NCI-H1105 treated with DMSO at 0.1 percent for 48 hours (cell line): ENCODE measurements around the gene REV1.
"Not testable (repeated sequence)": the region's sequence is repeated elsewhere in the genome, so short reads cannot be mapped to it uniquely, and the experiment has no call there.

Experiments used
- DNase-seq: peaks from one replicate; lab custom pipeline; 2025; lab: John Stamatoyannopoulos, UW

Gene REV1

GRCh38 chr2:99403084-99403483 lies 86.7 kb downstream of the REV1 start:
- no peak for DNase-seq

- no peak for DNase-seq
Observed at GRCh38 chr2:99401841-99402240, 88.0 kb downstream of the REV1 start.

DNA sequence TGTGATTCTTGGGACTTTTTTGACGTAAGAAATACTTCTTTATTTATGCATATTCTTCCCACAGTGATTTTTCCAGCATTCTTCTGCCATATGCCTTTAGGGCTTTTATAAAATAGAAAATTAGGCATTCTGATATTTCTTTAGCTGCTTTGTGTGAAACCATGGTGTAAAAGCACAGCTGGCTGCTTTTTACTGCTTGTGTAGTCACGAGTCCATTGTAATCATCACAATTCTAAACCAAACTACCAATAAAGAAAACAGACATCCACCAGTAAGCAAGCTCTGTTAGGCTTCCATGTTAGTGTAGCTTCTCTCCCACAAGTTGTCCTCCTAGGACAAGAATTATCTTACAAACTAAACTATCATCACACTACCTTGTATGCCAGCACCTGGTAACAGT lies 90.0 kb downstream of the REV1 start:
- no peak for DNase-seq

DNA sequence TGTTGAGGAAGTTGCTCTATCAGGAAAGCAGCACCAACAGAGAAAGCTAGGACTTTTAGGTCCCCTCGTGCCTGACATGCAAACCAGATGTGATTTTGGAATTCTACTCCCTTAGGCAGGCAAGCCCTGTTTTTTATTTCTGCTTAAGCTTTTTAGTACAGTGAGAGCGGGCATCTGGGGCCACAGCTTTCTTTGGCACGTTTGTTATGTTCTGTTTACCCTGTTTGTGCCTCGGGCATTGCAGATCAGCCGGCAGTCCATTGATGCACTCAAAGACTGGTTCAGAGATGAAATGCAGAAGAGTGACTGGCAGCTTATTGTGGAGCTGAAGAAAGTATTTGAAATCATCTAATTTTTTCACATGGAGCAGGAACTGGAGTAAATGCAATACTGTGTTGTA lies 90.8 kb downstream of the REV1 start:
- DNase-seq = no peak

DNA sequence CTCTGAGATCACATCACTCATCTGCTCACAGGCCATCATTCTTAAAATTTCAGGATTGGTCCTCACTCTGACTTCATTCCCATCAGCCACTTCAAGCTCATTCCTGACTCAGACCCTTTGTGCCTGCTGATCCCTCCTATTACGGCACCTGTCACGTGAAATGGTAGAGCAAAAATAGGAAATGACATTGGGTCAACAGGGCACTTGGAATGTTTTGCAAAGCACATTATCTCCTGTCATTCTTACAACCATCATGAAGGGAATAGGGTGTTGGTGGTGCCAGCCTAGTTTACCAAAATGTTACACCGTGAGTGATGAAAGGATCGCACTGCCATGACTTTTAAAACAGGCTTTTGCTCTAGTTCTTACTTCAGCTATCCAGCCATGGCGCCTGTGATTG lies 91.5 kb downstream of the REV1 start:
- DNase-seq = no peak

DNA sequence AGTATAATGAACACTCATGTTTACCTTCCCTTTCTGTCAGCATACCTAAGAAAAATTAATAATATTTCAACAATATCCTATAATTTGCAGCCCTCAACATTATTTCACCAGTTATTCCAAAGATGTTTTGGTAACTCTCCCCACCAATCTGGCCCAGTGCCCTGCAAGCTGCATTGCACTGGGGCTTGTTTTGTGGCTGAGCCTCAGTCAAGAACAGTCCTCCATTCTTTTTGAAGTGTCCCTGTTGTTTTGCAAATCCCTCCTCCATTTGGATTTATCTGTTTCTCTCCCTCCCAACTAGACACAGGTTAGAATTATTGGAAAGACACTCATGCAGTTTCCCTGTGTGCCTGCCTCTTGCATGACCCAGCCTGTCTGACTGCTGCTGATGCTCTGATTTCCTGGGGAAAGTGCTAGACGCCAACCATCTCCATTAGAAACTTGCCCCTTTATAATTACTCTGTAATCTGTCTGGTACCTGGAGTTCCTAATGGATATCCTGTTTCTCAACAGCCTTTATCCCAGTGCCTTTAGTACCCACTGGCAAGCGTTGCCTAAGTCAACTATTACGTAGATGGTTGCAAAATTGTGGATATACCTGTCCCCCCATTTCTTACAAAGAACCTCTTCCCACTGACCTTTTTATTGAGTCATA lies 92.4 kb downstream of the REV1 start:
- peak; percentile 53 for DNase-seq

DNA sequence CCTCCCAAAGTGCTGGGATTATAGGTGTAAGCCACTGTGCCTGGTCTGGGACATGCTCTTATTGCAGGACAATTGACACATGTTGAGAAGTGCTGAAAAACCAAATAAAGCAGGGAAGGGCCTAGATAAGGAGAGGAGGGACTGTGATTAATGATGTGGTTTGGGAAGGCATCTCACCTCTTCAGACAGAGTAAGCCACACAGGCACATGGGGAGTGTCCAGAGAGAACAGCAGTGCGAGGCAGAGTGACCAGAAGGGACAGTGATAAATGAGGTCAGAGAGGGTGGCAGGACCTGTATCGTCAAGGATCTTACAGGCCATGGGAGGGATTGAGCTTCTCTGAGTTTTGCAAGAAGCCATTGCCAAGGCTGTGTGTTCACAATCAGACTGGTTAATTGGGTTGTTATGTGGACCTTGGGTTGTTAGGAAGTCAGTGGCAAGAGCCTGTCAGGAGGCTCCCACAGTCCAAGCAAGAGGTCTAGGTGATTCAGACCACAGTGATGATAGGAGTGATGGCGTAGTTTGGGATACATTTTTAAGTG lies 94.2 kb downstream of the REV1 start:
- DNase-seq = no peak

DNA sequence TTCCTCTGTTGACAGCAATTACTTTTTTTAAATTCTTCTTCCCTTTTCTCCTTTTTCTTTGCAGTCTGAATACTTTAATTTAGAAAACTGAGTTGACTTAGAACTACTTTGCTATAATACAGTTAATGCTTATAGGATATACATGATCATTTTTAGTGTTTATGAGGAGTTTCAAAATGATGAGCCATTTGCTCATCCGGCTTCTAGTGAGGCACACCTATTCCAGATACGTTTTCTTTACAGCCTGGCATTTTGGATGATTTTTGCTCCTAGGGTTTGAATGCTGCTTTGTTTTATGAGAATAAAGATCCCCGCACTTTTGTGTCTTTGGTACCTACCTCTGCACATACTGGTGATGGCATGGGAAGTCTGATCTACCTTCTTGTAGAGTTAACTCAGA lies 99.9 kb downstream of the REV1 start:
- DNase-seq = no peak

GRCh38 chr2:99389371-99389770 lies 100.4 kb downstream of the REV1 start:
- no peak for DNase-seq

- no peak for DNase-seq
Observed at GRCh38 chr2:99388892-99389291, 100.9 kb downstream of the REV1 start.

- DNase-seq = no peak
Observed at GRCh38 chr2:99386011-99386410, 103.8 kb downstream of the REV1 start.

- peak; percentile 2 for DNase-seq
Observed at GRCh38 chr2:99382143-99382542, 107.7 kb downstream of the REV1 start.

DNA sequence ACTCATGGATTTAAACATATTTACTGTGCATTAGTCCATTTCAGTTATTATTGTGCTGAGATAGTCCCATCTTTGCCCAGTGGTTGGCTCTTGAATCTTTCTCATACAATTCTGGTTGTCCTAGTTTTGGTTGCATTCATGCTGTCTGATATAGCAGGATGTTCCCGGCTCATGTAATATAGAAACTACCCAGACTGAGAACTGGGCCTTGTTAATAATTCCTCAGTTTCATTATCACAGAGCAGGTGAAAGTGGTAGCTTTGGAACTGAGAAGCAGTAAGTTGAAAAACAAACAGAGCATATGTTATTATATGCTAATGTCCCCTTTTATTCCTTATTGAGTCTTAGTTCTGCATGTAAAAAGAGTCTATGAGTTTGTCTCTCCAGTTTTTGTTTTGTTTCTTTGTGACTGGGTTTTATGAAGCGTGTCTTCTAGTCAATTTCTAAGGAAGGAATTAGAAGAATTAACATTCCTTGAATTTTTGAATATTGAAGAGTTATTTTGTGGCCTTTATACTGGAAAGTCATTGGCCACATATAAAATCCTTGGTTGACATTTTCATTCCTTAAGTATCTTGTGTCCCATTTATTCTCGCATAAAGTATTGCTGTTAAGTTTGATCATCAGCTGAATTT lies 109.3 kb downstream of the REV1 start:
- no peak for DNase-seq

- DNase-seq = no peak
Observed at GRCh38 chr2:99377879-99378278, 111.9 kb downstream of the REV1 start.

DNA sequence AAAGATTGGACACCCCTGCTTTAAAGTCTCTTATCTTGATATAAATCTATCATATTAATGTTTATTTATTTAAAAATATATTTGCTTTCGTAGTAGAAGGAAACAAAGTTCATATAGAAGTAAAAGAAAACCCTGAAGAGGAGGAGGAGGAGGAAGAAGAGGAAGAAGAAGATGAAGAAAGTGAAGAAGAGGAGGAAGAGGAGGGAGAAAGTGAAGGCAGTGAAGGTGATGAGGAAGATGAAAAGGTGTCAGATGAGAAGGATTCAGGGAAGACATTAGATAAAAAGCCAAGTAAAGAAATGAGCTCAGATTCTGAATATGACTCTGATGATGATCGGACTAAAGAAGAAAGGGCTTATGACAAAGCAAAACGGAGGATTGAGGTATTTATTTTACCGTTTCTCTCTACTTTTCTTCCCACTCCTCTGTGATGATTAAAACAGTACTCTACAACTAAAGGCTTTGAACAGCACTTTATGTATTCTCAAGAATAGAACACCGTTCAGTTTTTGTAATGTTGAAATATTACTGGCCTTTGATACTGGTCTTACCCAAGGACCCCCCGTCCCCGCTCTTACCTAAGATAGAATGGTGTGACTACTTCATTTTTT lies 113.5 kb downstream of the REV1 start:
- DNase-seq = no peak

DNA sequence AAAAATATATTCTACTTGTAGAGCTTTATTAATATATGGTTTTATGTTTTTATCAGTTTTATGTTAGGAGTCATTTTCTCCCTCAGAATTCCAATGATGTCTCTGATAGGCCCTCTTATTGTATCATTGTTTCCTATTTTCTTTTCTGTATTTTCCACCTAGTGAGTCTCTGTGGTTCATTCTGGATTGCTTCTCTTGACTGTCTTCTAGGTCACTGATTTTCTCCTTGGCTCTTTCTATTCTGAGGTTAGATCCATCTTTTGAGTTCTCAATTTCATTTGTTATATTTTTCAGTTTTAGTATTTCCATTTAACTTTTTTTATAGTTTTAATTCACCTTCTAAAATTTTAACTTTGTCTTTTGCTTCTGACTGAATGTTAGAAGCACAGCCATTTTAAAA lies 115.1 kb downstream of the REV1 start:
- no peak for DNase-seq

DNA sequence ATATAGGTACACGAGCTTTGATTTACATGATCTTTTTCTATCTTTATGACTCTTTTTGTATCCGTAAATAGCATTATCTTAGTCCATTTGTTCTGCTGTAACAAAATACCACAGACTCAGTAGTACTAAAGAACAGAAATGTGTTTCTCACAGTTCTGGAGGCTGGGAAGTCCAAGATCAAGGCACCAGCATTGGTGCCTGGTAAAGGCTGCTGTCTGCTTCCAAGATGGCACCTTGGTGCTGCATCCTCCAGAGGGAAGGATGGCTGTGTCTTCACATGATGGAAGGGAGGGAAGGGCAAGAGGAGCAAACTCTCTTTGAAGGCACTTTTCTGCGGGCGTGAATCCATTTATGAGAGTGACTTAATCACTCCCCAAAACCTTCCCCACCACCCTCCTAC lies 116.7 kb downstream of the REV1 start:
- no peak for DNase-seq

DNA sequence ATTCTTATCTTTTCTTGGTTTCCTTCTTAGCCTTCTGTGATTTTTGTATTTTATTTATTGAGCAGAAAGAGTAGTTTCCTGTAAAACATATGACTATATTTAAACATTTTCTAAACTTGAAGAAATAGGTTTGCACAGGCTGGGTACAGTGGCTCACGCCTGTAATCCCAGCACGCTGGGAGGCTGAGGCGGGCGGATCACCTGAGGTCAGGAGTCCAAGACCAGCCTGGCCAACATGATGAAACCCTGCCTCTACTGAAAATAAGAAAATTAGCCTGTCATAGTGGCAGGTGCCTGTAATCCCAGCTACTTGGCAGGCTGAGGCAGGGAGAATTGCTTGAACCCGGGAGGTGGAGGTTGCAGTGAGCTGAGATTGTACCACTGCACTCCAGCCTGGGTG lies 121.0 kb downstream of the REV1 start:
- DNase-seq = not testable (repeated sequence)

- DNase-seq = no peak
Observed at GRCh38 chr2:99365661-99366060, 124.2 kb downstream of the REV1 start.

DNA sequence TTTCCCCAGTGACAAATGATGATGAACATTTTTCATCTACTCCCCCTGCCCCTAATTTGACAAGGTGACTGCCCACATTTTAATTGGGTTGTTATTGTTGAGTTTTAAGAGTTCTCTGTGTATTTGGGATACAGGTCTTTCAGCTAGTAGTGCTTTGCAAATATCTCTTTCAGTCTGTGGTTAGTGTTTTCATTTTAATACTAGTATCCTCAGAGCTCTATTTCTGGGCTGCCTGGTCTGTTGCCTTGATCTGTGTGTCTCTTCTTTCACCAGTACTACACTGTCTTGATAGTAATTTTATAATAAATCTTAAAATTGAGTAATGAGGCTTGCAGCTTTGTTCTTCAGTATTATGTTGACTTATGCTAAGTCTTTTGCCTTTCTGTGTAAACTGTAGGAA lies 133.0 kb downstream of the REV1 start:
- DNase-seq = no peak

- DNase-seq = not testable (repeated sequence)
Observed at GRCh38 chr2:99354825-99355224, 135.0 kb downstream of the REV1 start.

- DNase-seq = no peak
Observed at GRCh38 chr2:99354070-99354469, 135.7 kb downstream of the REV1 start.
